ENCODE data around the gene RHOF.

The RHOF gene

DNA sequence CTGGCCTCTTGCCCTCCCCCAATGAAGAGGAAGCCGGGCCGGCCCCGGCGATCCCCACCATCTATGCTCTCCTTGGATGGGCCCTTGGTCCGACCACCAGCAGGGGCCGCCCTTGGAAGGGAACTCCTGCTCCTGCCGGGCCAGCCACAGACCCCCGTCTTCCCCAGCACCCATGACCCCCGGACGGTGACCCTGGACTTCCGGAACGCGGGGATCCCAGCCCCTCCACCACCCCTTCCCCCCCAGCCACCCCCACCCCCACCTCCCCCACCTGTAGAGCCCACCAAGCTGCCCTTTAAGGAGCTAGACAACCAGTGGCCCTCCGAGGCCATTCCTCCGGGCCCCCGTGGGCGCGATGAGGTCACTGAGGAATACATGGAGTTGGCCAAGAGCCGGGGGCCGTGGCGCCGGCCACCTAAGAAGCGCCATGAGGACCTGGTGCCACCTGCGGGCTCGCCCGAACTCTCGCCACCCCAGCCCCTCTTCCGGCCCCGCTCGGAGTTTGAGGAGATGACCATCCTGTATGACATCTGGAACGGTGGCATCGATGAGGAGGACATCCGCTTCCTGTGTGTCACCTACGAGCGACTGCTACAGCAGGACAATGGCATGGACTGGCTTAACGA lies 29.7 kb upstream of the RHOF start:
- Histone ChIP-seq H3K36me3 (peaks cover 71 to 98% (median 87%) of the 10 kb centered on the region in 3 donors), H3K27ac (no peak overlapping the region), H3K9me3 (no peaks in the 10 kb centered on the region), H3K27me3 (no peaks in the 10 kb centered on the region), H3K4me1 (peaks cover 0 to 9% (median 4%) of the 10 kb centered on the region in 4 donors), H3K4me3 (no peak overlapping the region)
- intact Hi-C loops (cut with DNase I; ENCODE audit: low total_unique reads): no loop called here
- TF ChIP-seq, protein P1, sequence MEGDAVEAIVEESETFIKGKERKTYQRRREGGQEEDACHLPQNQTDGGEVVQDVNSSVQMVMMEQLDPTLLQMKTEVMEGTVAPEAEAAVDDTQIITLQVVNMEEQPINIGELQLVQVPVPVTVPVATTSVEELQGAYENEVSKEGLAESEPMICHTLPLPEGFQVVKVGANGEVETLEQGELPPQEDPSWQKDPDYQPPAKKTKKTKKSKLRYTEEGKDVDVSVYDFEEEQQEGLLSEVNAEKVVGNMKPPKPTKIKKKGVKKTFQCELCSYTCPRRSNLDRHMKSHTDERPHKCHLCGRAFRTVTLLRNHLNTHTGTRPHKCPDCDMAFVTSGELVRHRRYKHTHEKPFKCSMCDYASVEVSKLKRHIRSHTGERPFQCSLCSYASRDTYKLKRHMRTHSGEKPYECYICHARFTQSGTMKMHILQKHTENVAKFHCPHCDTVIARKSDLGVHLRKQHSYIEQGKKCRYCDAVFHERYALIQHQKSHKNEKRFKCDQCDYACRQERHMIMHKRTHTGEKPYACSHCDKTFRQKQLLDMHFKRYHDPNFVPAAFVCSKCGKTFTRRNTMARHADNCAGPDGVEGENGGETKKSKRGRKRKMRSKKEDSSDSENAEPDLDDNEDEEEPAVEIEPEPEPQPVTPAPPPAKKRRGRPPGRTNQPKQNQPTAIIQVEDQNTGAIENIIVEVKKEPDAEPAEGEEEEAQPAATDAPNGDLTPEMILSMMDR (IDR thresholded peaks at IDR 0.05): no peak
- no peak for DNase-seq

DNA sequence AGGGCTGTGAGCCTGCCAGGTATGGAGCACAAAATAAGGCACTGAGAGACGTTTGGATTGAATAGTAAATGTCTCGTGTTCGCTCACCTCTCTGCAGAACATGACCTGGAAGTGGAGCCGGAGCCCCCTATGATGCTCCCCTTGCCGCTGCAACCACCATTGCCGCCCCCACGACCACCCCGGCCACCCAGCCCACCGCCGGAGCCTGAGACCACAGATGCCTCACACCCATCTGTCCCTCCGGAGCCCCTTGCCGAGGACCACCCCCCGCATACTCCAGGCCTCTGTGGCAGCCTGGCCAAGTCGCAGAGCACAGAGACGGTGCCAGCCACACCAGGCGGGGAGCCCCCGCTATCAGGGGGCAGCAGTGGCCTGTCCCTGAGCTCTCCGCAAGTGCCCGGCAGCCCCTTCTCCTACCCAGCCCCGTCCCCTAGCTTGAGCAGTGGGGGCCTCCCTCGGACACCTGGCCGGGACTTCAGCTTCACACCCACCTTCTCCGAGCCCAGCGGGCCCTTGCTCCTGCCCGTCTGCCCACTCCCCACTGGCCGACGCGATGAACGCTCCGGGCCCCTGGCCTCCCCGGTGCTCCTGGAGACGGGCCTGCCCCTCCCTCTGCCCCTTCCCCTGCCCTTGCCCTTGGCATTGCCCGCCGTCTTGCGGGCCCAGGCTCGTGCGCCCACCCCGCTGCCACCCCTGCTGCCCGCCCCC lies 29.1 kb upstream of the RHOF start:
- Histone ChIP-seq H3K4me3 (no peak overlapping the region), H3K4me1 (peaks cover 0 to 9% (median 4%) of the 10 kb centered on the region in 4 donors), H3K27me3 (no peaks in the 10 kb centered on the region), H3K9me3 (no peaks in the 10 kb centered on the region), H3K27ac (no peak overlapping the region), H3K36me3 (peaks cover 71 to 98% (median 87%) of the 10 kb centered on the region in 3 donors)
- TF ChIP-seq, protein P1 (IDR thresholded peaks at IDR 0.05): no peak
- intact Hi-C loops (cut with DNase I; ENCODE audit: low total_unique reads): no loop called here
- no peak for DNase-seq

DNA sequence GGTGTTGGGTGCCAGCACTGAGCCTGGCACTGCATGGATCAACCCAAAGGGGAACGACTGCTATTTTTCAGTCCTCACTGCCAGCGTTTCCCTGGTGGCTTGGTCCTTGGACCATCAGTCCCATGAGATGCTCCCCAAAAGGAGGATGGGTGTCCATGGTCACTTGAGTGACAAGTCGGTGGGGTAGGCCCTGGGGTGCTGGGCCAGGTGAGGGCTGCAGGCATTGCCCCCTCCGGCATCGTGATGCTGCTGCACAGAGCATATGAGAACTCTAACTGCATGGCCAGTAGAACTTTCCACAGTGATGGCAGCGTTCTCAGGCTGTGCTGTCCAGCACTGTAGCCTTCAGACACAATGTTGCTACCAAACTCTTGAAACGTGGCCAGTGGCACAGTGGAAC lies 26.6 kb upstream of the RHOF start:
- peaks cover 0 to 1% (median under 1%) of the 10 kb centered on the region in 4 donors for H3K4me1 ChIP-seq
- intact Hi-C loops (cut with DNase I; ENCODE audit: low total_unique reads): no loop called here
- no peak overlapping the region for H3K4me3 ChIP-seq
- H3K27ac ChIP-seq: no peak overlapping the region
- H3K9me3 ChIP-seq: no peaks in the 10 kb centered on the region
- TF ChIP-seq, protein P1 (IDR thresholded peaks at IDR 0.05): no peak
- H3K36me3 ChIP-seq: peaks cover 85 to 100% (median 94%) of the 10 kb centered on the region in 3 donors
- H3K27me3 ChIP-seq: no peaks in the 10 kb centered on the region
- DNase-seq: no peak

DNA sequence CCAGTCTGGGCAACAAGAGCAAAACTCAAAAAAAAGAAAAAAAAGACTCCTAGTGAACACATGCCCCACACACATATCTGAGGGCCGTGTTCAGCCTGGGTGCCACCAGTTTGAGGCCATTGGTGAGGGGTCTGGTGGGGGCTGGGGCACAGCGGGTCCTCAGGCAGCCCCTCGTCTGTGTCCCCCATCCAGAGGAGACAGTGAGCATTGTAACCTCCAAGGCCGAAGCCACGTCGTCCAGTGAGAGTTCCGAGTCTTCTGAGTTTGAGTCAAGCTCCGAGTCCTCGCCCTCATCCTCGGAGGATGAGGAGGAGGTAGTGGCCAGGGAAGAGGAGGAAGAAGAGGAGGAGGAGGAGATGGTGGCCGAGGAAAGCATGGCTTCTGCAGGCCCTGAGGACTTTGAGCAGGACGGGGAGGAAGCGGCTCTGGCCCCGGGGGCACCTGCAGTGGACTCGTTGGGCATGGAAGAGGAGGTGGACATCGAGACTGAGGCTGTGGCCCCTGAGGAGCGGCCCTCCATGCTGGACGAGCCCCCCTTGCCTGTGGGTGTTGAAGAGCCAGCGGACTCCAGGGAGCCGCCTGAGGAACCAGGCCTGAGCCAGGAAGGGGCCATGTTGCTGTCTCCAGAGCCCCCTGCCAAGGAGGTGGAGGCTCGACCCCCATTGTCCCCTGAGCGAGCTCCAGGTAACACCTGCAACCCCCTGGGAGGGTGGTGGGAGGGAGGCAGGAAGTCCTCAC lies 25.9 kb upstream of the RHOF start:
- peaks cover 91 to 100% (median 98%) of the 10 kb centered on the region in 3 donors for H3K36me3 ChIP-seq

DNA sequence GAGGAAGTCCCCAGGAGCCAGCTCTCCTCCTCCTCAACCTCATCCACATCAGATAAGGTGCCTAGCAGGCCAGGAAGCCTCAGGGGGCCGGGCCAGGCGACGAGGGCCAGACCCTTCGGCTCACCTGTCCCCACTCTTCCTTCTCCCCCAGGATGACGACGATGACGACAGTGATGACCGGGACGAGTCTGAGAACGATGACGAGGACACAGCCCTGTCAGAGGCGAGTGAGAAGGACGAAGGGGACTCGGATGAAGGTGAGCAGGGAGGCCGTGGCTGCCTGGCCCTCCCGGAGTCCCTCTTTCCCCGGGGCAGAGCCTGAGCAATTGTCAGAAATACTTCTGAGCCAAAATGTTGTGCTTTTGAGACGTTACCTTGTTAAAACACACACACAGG lies 24.2 kb upstream of the RHOF start:
- DNase-seq: no peak
- intact Hi-C loops (cut with DNase I; ENCODE audit: low total_unique reads): no loop called here
- H3K27ac ChIP-seq: no peak overlapping the region
- no peaks in the 10 kb centered on the region for H3K9me3 ChIP-seq
- TF ChIP-seq, protein P1 (IDR thresholded peaks at IDR 0.05): no peak
- peaks cover 0 to 15% (median 13%) of the 10 kb centered on the region in 4 donors for H3K4me1 ChIP-seq
- H3K4me3 ChIP-seq: no peak overlapping the region
- no peaks in the 10 kb centered on the region for H3K27me3 ChIP-seq
- H3K36me3 ChIP-seq: peaks cover 80 to 93% (median 83%) of the 10 kb centered on the region in 3 donors

More for the DNA sequence above, 25.9 kb upstream of the RHOF start:
- TF ChIP-seq, protein P1 (IDR thresholded peaks at IDR 0.05): no peak
- no peak overlapping the region for H3K4me3 ChIP-seq
- no peaks in the 10 kb centered on the region for H3K27me3 ChIP-seq
- H3K27ac ChIP-seq: no peak overlapping the region
- no peak for DNase-seq
- intact Hi-C loops (cut with DNase I; ENCODE audit: low total_unique reads): no loop called here
- H3K9me3 ChIP-seq: no peaks in the 10 kb centered on the region
- H3K4me1 ChIP-seq: no peaks in the 10 kb centered on the region

Measured in tibial artery (tissue), 4 donors.